Measurements from ENCODE around the gene FLRT1. TPM values are rescaled to one million over a fixed set of nuclear protein-coding genes. Genes with fewer than 3 reads are reported as not detected.

FLRT1 gene
- total RNA-seq, 1 experiment from 2014 or later, result 0.31 TPM

DNA sequence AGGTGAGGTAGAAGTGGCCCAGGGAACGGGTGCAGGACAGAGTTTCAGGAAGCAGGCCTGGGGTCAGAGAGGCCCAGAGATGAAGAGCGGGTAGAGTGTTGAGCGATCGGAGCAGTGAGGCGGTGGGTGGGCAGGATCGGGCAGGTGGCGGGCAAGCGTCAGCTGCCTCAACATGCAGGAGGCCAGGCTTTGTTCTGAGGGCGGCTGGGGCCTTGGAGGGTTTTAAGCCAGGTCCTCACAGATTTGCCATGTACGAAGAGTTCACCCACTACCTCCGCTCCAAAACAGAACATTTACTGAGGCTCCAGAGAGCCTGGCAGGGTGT, 29.4 kb downstream of the FLRT1 start:
- WGBS (ENCODE audit: extremely low coverage, insufficient read length, low lambda C conversion rate), result no CpG with 5 or more reads among the region's 11 CpGs
- Histone ChIP-seq H3K4ac (ENCODE audit: low read depth, low read length) (no peak overlapping the region), H3T11ph (ENCODE audit: low read length) (no peak overlapping the region), H4K8ac (replicated peaks; ENCODE audit: insufficient read length, low read depth, low read length) (no peak overlapping the region), H2BK120ac (ENCODE audit: low read depth, low read length, poor library complexity, severe bottlenecking) (no peak overlapping the region), H3K18ac (ENCODE audit: insufficient read length, low read depth, low read length) (no peak overlapping the region), H3K4me2 (ENCODE audit: insufficient read depth, insufficient read length, low read length) (no peak overlapping the region), H3K4me1 (ENCODE audit: insufficient read depth, low read length) (no peaks in the 10 kb centered on the region), H3K56ac (ENCODE audit: insufficient read length, low read depth, low read length) (no peak overlapping the region), H3K23me2 (ENCODE audit: insufficient read length, low read depth, low read length, poor library complexity, severe bottlenecking) (peaks cover 10% of the 10 kb centered on the region), H4K20me1 (ENCODE audit: control insufficient read depth, insufficient read depth, insufficient read length) (peaks cover 2% of the 10 kb centered on the region), H2AK5ac (ENCODE audit: insufficient read length, low read length) (no peak overlapping the region), H3K9ac (ENCODE audit: extremely low read depth, insufficient read length, low read length) (no peak overlapping the region), H4K91ac (ENCODE audit: insufficient read length, low read depth, low read length) (no peak overlapping the region), H3K14ac (ENCODE audit: insufficient read depth, low read length) (no peak overlapping the region), H2BK15ac (ENCODE audit: low read depth, low read length) (no peak overlapping the region), H3K27me3 (ENCODE audit: insufficient read depth, low read length) (peaks cover 8% of the 10 kb centered on the region; the same call in 1 of the 2 replicates), H3K79me2 (ENCODE audit: insufficient read depth, low read length) (no peaks in the 10 kb centered on the region), H4K5ac (ENCODE audit: insufficient read length, low read depth, low read length) (no peak overlapping the region), H2BK20ac (ENCODE audit: low read depth, low read length, poor library complexity, severe bottlenecking) (no peak overlapping the region), H3K79me1 (ENCODE audit: insufficient read depth, low read depth, low read length, poor library complexity, severe bottlenecking) (no peaks in the 10 kb centered on the region), H3K27ac (ENCODE audit: insufficient read length, low read depth, low read length) (no peak overlapping the region), H3K23ac (ENCODE audit: insufficient read length, low read depth, low read length) (no peak overlapping the region), H2BK12ac (ENCODE audit: insufficient read length, low read depth, low read length) (no peak overlapping the region), H2AFZ (ENCODE audit: low read length) (no peak overlapping the region), H2BK5ac (ENCODE audit: insufficient read length, low read length) (no peak overlapping the region), H3K9me3 (ENCODE audit: control insufficient read depth, low read depth, low read length) (no peaks in the 10 kb centered on the region)
- no peaks in the 10 kb centered on the region for H3K36me3 Mint-ChIP-seq (ENCODE audit: insufficient read depth in 1 of 3, low read depth in 3 of 3)
- H3K9me3 Mint-ChIP-seq, result no peaks in the 10 kb centered on the region
- H3K27me3 Mint-ChIP-seq (ENCODE audit: low read depth), result peaks cover 76% of the 10 kb centered on the region
- peaks cover 11 to 37% of the 10 kb centered on the region in 2 experiments for H3K4me1 Mint-ChIP-seq
- no peak overlapping the region for H3K4me3 Mint-ChIP-seq
- TF ChIP-seq, protein P1, sequence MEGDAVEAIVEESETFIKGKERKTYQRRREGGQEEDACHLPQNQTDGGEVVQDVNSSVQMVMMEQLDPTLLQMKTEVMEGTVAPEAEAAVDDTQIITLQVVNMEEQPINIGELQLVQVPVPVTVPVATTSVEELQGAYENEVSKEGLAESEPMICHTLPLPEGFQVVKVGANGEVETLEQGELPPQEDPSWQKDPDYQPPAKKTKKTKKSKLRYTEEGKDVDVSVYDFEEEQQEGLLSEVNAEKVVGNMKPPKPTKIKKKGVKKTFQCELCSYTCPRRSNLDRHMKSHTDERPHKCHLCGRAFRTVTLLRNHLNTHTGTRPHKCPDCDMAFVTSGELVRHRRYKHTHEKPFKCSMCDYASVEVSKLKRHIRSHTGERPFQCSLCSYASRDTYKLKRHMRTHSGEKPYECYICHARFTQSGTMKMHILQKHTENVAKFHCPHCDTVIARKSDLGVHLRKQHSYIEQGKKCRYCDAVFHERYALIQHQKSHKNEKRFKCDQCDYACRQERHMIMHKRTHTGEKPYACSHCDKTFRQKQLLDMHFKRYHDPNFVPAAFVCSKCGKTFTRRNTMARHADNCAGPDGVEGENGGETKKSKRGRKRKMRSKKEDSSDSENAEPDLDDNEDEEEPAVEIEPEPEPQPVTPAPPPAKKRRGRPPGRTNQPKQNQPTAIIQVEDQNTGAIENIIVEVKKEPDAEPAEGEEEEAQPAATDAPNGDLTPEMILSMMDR (conservative IDR thresholded peaks at IDR 0.05), result no peak
- H3K27ac Mint-ChIP-seq, result peak overlapping the region in 1 of 3 experiments; percentile 30; a peak in 1 of 7 replicates
- no peak for DNase-seq

All from H9 (cell line).